ENCODE results near the gene PAPOLG.
"Not testable (repeated sequence)": the region's sequence is repeated elsewhere in the genome, so short reads cannot be mapped to it uniquely, and the experiment has no call there.

Gene PAPOLG

DNA sequence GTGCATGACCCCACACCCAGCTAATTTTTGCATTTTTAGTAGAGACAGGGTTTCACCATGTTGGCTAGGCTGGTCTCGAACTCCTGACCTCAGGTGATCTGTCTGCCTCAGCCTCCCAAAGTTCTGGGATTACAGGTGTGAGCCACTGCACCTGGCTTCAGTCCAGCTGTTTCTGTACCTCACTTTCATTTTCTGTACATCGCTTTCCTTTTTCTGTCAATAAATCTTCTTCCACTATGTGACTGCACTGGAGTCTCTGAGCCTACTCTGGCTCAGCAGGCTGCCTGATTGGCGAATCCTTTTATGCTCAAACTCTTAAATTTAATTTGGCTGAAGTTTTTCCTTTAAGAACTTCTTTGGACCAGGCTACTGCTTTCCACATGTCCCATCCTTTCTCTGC lies 70.8 kb downstream of the PAPOLG start:
- H2BK12ac ChIP-seq (ENCODE audit: low read length); H3K79me2 ChIP-seq (ENCODE audit: control insufficient read depth, insufficient read depth, low read length, poor library complexity): not testable (repeated sequence)
- WGBS (ENCODE audit: extremely low coverage, insufficient coverage, insufficient read length), result no CpG with 5 or more reads among the region's 3 CpGs

GRCh38 chr2:60827369-60827768 lies 71.3 kb downstream of the PAPOLG start:
- Histone ChIP-seq H3K4ac (ENCODE audit: low read depth, low read length) (no peak overlapping the region), H3K36me3 (ENCODE audit: control insufficient read depth in 1 of 2, insufficient read depth in 2 of 2, low read length in 2 of 2) (no peaks in the 10 kb centered on the region), H3K23ac (ENCODE audit: low read length) (no peak overlapping the region), H2BK5ac (ENCODE audit: low read depth, low read length, poor library complexity) (no peak overlapping the region), H3K9me3 (ENCODE audit: insufficient read depth, low read depth, low read length) (peaks cover 2% of the 10 kb centered on the region), H3K27ac (ENCODE audit: low read depth, low read length) (no peak overlapping the region), H4K91ac (ENCODE audit: low read depth, low read length) (no peak overlapping the region), H3K79me1 (ENCODE audit: low read length) (no peaks in the 10 kb centered on the region), H3K9ac (ENCODE audit: low read length) (no peak overlapping the region), H3K79me2 (ENCODE audit: control insufficient read depth, insufficient read depth, low read length, poor library complexity) (no peaks in the 10 kb centered on the region), H2BK120ac (ENCODE audit: insufficient read depth, low read length, poor library complexity) (no peak overlapping the region), H2AFZ (ENCODE audit: insufficient read depth, low read length, poor library complexity) (no peak overlapping the region), H3K4me2 (ENCODE audit: low read length) (no peak overlapping the region), H4K8ac (ENCODE audit: low read depth, low read length) (no peak overlapping the region), H2AK5ac (ENCODE audit: low read length) (no peak overlapping the region), H3K18ac (ENCODE audit: low read length) (no peak overlapping the region), H3K27me3 (ENCODE audit: insufficient read depth, low read length) (no peaks in the 10 kb centered on the region), H4K12ac (ENCODE audit: low read depth, low read length) (no peak overlapping the region), H2BK12ac (ENCODE audit: low read length) (no peak overlapping the region), H3K4me1 (ENCODE audit: control insufficient read depth in 1 of 2, insufficient read depth in 2 of 2, low read length in 2 of 2) (no peaks in the 10 kb centered on the region), H3K14ac (ENCODE audit: low read length) (no peak overlapping the region), H3K4me3 (ENCODE audit: low read depth, low read length) (no peak overlapping the region)
- WGBS (ENCODE audit: extremely low coverage, insufficient coverage, insufficient read length), result no CpG with 5 or more reads among the region's 9 CpGs
- no peak for DNase-seq

More for the DNA sequence above, 70.8 kb downstream of the PAPOLG start:
- not testable (repeated sequence) for H2BK5ac ChIP-seq (ENCODE audit: low read depth, low read length, poor library complexity); H4K12ac ChIP-seq (ENCODE audit: low read depth, low read length); H3K27me3 ChIP-seq (ENCODE audit: insufficient read depth, low read length); H3K23ac ChIP-seq (ENCODE audit: low read length); H2AK5ac ChIP-seq (ENCODE audit: low read length); H3K9me3 ChIP-seq (ENCODE audit: insufficient read depth, low read depth, low read length); H4K8ac ChIP-seq (ENCODE audit: low read depth, low read length); H4K91ac ChIP-seq (ENCODE audit: low read depth, low read length); DNase-seq; H3K4me2 ChIP-seq (ENCODE audit: low read length); H3K18ac ChIP-seq (ENCODE audit: low read length); H3K4me3 ChIP-seq (ENCODE audit: low read depth, low read length); H3K79me1 ChIP-seq (ENCODE audit: low read length); H2AFZ ChIP-seq (ENCODE audit: insufficient read depth, low read length, poor library complexity); H2BK120ac ChIP-seq (ENCODE audit: insufficient read depth, low read length, poor library complexity); H3K27ac ChIP-seq (ENCODE audit: low read depth, low read length); H3K4me1 ChIP-seq (ENCODE audit: control insufficient read depth in 1 of 2, insufficient read depth in 2 of 2, low read length in 2 of 2); H3K9ac ChIP-seq (ENCODE audit: low read length); H3K4ac ChIP-seq (ENCODE audit: low read depth, low read length); H3K36me3 ChIP-seq (ENCODE audit: control insufficient read depth in 1 of 2, insufficient read depth in 2 of 2, low read length in 2 of 2); H3K14ac ChIP-seq (ENCODE audit: low read length)

- Histone ChIP-seq H4K12ac (ENCODE audit: low read depth, low read length) (no peak overlapping the region), H3K23ac (ENCODE audit: low read length) (no peak overlapping the region), H3K36me3 (ENCODE audit: control insufficient read depth in 1 of 2, insufficient read depth in 2 of 2, low read length in 2 of 2) (no peaks in the 10 kb centered on the region), H2BK12ac (ENCODE audit: low read length) (no peak overlapping the region), H2AFZ (ENCODE audit: insufficient read depth, low read length, poor library complexity) (no peak overlapping the region), H3K4me3 (ENCODE audit: low read depth, low read length) (no peak overlapping the region), H3K18ac (ENCODE audit: low read length) (no peak overlapping the region), H2BK5ac (ENCODE audit: low read depth, low read length, poor library complexity) (no peak overlapping the region), H4K8ac (ENCODE audit: low read depth, low read length) (no peak overlapping the region), H2BK120ac (ENCODE audit: insufficient read depth, low read length, poor library complexity) (no peak overlapping the region), H3K9ac (ENCODE audit: low read length) (no peak overlapping the region), H3K4me1 (ENCODE audit: control insufficient read depth in 1 of 2, insufficient read depth in 2 of 2, low read length in 2 of 2) (no peaks in the 10 kb centered on the region), H3K79me2 (ENCODE audit: control insufficient read depth, insufficient read depth, low read length, poor library complexity) (no peaks in the 10 kb centered on the region), H3K14ac (ENCODE audit: low read length) (no peak overlapping the region), H3K79me1 (ENCODE audit: low read length) (no peaks in the 10 kb centered on the region), H4K91ac (ENCODE audit: low read depth, low read length) (no peak overlapping the region), H3K27me3 (ENCODE audit: insufficient read depth, low read length) (no peaks in the 10 kb centered on the region), H3K4me2 (ENCODE audit: low read length) (no peak overlapping the region), H2AK5ac (ENCODE audit: low read length) (no peak overlapping the region), H3K9me3 (ENCODE audit: insufficient read depth, low read depth, low read length) (peaks cover 5% of the 10 kb centered on the region), H3K27ac (ENCODE audit: low read depth, low read length) (no peak overlapping the region), H3K4ac (ENCODE audit: low read depth, low read length) (no peak overlapping the region)
- WGBS (ENCODE audit: extremely low coverage, insufficient coverage, insufficient read length), result no CpG with 5 or more reads among the region's 4 CpGs
- DNase-seq, result no peak
Measured at GRCh38 chr2:60830991-60831390, 74.9 kb downstream of the PAPOLG start.

DNA sequence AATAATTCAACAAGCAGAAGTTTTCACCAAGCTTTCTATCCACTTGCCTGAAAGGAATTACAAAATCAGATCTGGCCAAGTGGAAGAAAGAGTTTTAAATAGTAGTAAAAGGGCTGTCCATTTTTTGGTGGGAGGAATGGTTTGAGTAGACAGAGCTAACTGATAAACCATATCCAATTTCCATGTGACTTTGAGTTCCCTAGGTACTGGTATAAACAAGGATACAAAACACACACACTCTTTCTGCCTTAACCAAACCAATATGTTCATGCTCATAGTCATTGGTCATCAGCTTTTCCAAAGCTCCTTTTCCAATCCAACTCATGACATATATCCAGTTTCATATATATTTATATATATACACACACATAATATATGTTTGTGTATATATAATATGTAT lies 75.9 kb downstream of the PAPOLG start:
- Histone ChIP-seq H4K12ac (ENCODE audit: low read depth, low read length) (no peak overlapping the region), H2BK12ac (ENCODE audit: low read length) (no peak overlapping the region), H2BK120ac (ENCODE audit: insufficient read depth, low read length, poor library complexity) (no peak overlapping the region), H3K79me1 (ENCODE audit: low read length) (no peaks in the 10 kb centered on the region), H2AK5ac (ENCODE audit: low read length) (no peak overlapping the region), H3K23ac (ENCODE audit: low read length) (no peak overlapping the region), H3K27me3 (ENCODE audit: insufficient read depth, low read length) (no peaks in the 10 kb centered on the region), H3K9ac (ENCODE audit: low read length) (no peak overlapping the region), H3K14ac (ENCODE audit: low read length) (no peak overlapping the region), H3K4me3 (ENCODE audit: low read depth, low read length) (no peak overlapping the region), H2BK5ac (ENCODE audit: low read depth, low read length, poor library complexity) (no peak overlapping the region), H3K79me2 (ENCODE audit: control insufficient read depth, insufficient read depth, low read length, poor library complexity) (no peaks in the 10 kb centered on the region), H3K4ac (ENCODE audit: low read depth, low read length) (no peak overlapping the region), H2AFZ (ENCODE audit: insufficient read depth, low read length, poor library complexity) (no peak overlapping the region), H3K27ac (ENCODE audit: low read depth, low read length) (no peak overlapping the region), H3K18ac (ENCODE audit: low read length) (no peak overlapping the region), H3K4me2 (ENCODE audit: low read length) (no peak overlapping the region), H3K9me3 (ENCODE audit: insufficient read depth, low read depth, low read length) (peaks cover 5% of the 10 kb centered on the region), H3K36me3 (ENCODE audit: control insufficient read depth in 1 of 2, insufficient read depth in 2 of 2, low read length in 2 of 2) (no peaks in the 10 kb centered on the region), H4K8ac (ENCODE audit: low read depth, low read length) (no peak overlapping the region), H4K91ac (ENCODE audit: low read depth, low read length) (no peak overlapping the region), H3K4me1 (ENCODE audit: control insufficient read depth in 1 of 2, insufficient read depth in 2 of 2, low read length in 2 of 2) (no peaks in the 10 kb centered on the region)
- no peak for DNase-seq

Measured in trophoblast cell (in vitro differentiated cells and primary cell).